G401 (cell line): ENCODE measurements around the gene PHIP. TPM values are rescaled to one million over a fixed set of nuclear protein-coding genes. Genes with fewer than 3 reads are reported as not detected.
"Not testable (repeated sequence)": the region's sequence is repeated elsewhere in the genome, so short reads cannot be mapped to it uniquely, and the experiment has no call there.

Experiments
- DNase-seq: peaks from one replicate; pipeline ENCODE4 v3.0.0-alpha.2; 2015; ENCODE audit warnings: low spot score
- in situ Hi-C: cut with HindIII; loops from 2 replicates; pipeline ENCODE4 v1.10.0; 2016; ENCODE audit warnings: low sequenced_read_pairs, mixed read lengths
- total RNA-seq: library from RNA; depleted of rRNA; stranded (reverse); fragments of >200 nt; shearing (Covaris generic); gene quantifications from 2 replicates; pipeline ENCODE4 v1.2.3, GENCODE V29; 2014

PHIP gene
- total RNA-seq, 1 experiment from 2014 or later, result 23.1 TPM

GRCh38 chr6:78953798-78954197, 124.3 kb downstream of the PHIP start:
- DNase-seq, result no peak
- in situ Hi-C loops, result no loop called here

- in situ Hi-C loops, result no loop called here
Observed at GRCh38 chr6:78952362-78952761, 125.7 kb downstream of the PHIP start.

GRCh38 chr6:78948785-78949184, 129.3 kb downstream of the PHIP start:
- in situ Hi-C loops, result no loop called here

More at GRCh38 chr6:78952362-78952761, 125.7 kb downstream of the PHIP start:
- DNase-seq, result no peak

GRCh38 chr6:78947962-78948361, 130.1 kb downstream of the PHIP start:
- DNase-seq, result no peak
- in situ Hi-C loops, result no loop called here

More at GRCh38 chr6:78948785-78949184, 129.3 kb downstream of the PHIP start:
- no peak for DNase-seq

- DNase-seq, result no peak
- in situ Hi-C loops, result no loop called here
Observed at GRCh38 chr6:78947529-78947928, 130.5 kb downstream of the PHIP start.

- in situ Hi-C loops, result no loop called here
- DNase-seq, result no peak
Observed at GRCh38 chr6:78942446-78942845, 135.6 kb downstream of the PHIP start.

GRCh38 chr6:78936515-78936914, 141.5 kb downstream of the PHIP start:
- no peak for DNase-seq
- in situ Hi-C loops, result no loop called here

GRCh38 chr6:78935553-78935952, 142.5 kb downstream of the PHIP start:
- no peak for DNase-seq
- in situ Hi-C loops, result no loop called here

- DNase-seq, result no peak
- in situ Hi-C loops, result no loop called here
Observed at GRCh38 chr6:78925317-78925716, 152.7 kb downstream of the PHIP start.

- DNase-seq, in situ Hi-C loops: not testable (repeated sequence)
Observed at GRCh38 chr6:78921168-78921567, 156.9 kb downstream of the PHIP start.

GRCh38 chr6:78917788-78918187, 160.3 kb downstream of the PHIP start:
- DNase-seq, result no peak
- in situ Hi-C loops, result no loop called here

- no peak for DNase-seq
- in situ Hi-C loops, result no loop called here
Observed at GRCh38 chr6:78916411-78916810, 161.6 kb downstream of the PHIP start.

GRCh38 chr6:78911218-78911940, 166.7 kb downstream of the PHIP start:
- DNase-seq, result no peak
- in situ Hi-C loops, result no loop called here

GRCh38 chr6:78910591-78911171, 167.4 kb downstream of the PHIP start:
- in situ Hi-C loops, result no loop called here
- no peak for DNase-seq

GRCh38 chr6:78910010-78910409, 168.0 kb downstream of the PHIP start:
- DNase-seq, result no peak
- in situ Hi-C loops, result no loop called here

GRCh38 chr6:78909391-78909790, 168.7 kb downstream of the PHIP start:
- in situ Hi-C loops, result no loop called here
- no peak for DNase-seq

GRCh38 chr6:78908621-78909020, 169.4 kb downstream of the PHIP start:
- no peak for DNase-seq
- in situ Hi-C loops, result no loop called here

GRCh38 chr6:78896227-78896626, 181.8 kb downstream of the PHIP start:
- no peak for DNase-seq
- in situ Hi-C loops, result no loop called here

- in situ Hi-C loops, DNase-seq: not testable (repeated sequence)
Observed at GRCh38 chr6:78889901-78890300, 188.2 kb downstream of the PHIP start.
